ENCODE measurements around the gene VPS8. TPM values are rescaled to one million over a fixed set of nuclear protein-coding genes. Genes with fewer than 3 reads are reported as not detected.
"Not testable (repeated sequence)": the region's sequence is repeated elsewhere in the genome, so short reads cannot be mapped to it uniquely, and the experiment has no call there.

VPS8 gene
- total RNA-seq, 1 donor from 2014 or later, result 59.4 TPM

- Mint-ChIP-seq H3K9me3 (peaks cover 10% of the 10 kb centered on the region), H3K27me3 (no peaks in the 10 kb centered on the region), H3K27ac (peak overlapping the region; percentile 30), H3K4me3 (no peak overlapping the region), H3K36me3 (peaks cover 44% of the 10 kb centered on the region), H3K4me1 (ENCODE audit: unreplicated experiment) (peaks cover 14% of the 10 kb centered on the region)
- no peak for TF ChIP-seq CTCF (conservative IDR thresholded peaks at IDR 0.05)
- DNase-seq (ENCODE audit: extremely low spot score, unreplicated experiment), result no peak
Measured at GRCh38 chr3:184981071-184981470, 169.1 kb downstream of the VPS8 start.

- peaks cover 40% of the 10 kb centered on the region for H3K36me3 Mint-ChIP-seq
- DNase-seq (ENCODE audit: extremely low spot score, unreplicated experiment), result no peak
- H3K4me3 Mint-ChIP-seq, result no peak overlapping the region
- no peak overlapping the region for H3K27ac Mint-ChIP-seq
- H3K4me1 Mint-ChIP-seq (ENCODE audit: unreplicated experiment), result peaks cover 14% of the 10 kb centered on the region
- no peaks in the 10 kb centered on the region for H3K27me3 Mint-ChIP-seq
- no peak for TF ChIP-seq CTCF (conservative IDR thresholded peaks at IDR 0.05)
- H3K9me3 Mint-ChIP-seq, result peaks cover 10% of the 10 kb centered on the region
Measured at GRCh38 chr3:184982076-184982475, 170.1 kb downstream of the VPS8 start.

GRCh38 chr3:184985586-184985985, 173.6 kb downstream of the VPS8 start:
- peaks cover 13% of the 10 kb centered on the region for H3K4me1 Mint-ChIP-seq (ENCODE audit: unreplicated experiment)
- H3K4me3 Mint-ChIP-seq, result no peak overlapping the region
- DNase-seq (ENCODE audit: extremely low spot score, unreplicated experiment), result no peak
- H3K36me3 Mint-ChIP-seq, result peaks cover 28% of the 10 kb centered on the region
- TF ChIP-seq CTCF (conservative IDR thresholded peaks at IDR 0.05), result no peak
- H3K27me3 Mint-ChIP-seq, result no peaks in the 10 kb centered on the region
- no peaks in the 10 kb centered on the region for H3K9me3 Mint-ChIP-seq
- H3K27ac Mint-ChIP-seq, result no peak overlapping the region

- no peaks in the 10 kb centered on the region for H3K27me3 Mint-ChIP-seq
- no peak overlapping the region for H3K27ac Mint-ChIP-seq
- H3K4me1 Mint-ChIP-seq (ENCODE audit: unreplicated experiment), result peaks cover 7% of the 10 kb centered on the region
Measured at GRCh38 chr3:184986366-184986889, 174.5 kb downstream of the VPS8 start.

GRCh38 chr3:184993394-184993793, 181.4 kb downstream of the VPS8 start:
- H3K36me3 Mint-ChIP-seq, result peaks cover 19% of the 10 kb centered on the region
- no peak overlapping the region for H3K4me3 Mint-ChIP-seq

More at GRCh38 chr3:184986366-184986889, 174.5 kb downstream of the VPS8 start:
- Mint-ChIP-seq H3K36me3 (peaks cover 21% of the 10 kb centered on the region), H3K9me3 (no peaks in the 10 kb centered on the region), H3K4me3 (no peak overlapping the region)
- DNase-seq (ENCODE audit: extremely low spot score, unreplicated experiment), result no peak
- no peak for TF ChIP-seq CTCF (conservative IDR thresholded peaks at IDR 0.05)

GRCh38 chr3:185003876-185004275, 191.9 kb downstream of the VPS8 start:
- H3K27ac Mint-ChIP-seq, result not testable (repeated sequence)
- H3K36me3 Mint-ChIP-seq, result peaks cover 55% of the 10 kb centered on the region

More at GRCh38 chr3:184993394-184993793, 181.4 kb downstream of the VPS8 start:
- H3K4me1 Mint-ChIP-seq (ENCODE audit: unreplicated experiment), result no peaks in the 10 kb centered on the region
- no peak for DNase-seq (ENCODE audit: extremely low spot score, unreplicated experiment)
- no peak for TF ChIP-seq CTCF (conservative IDR thresholded peaks at IDR 0.05)
- no peaks in the 10 kb centered on the region for H3K9me3 Mint-ChIP-seq
- H3K27me3 Mint-ChIP-seq, result no peaks in the 10 kb centered on the region
- no peak overlapping the region for H3K27ac Mint-ChIP-seq

More at GRCh38 chr3:185003876-185004275, 191.9 kb downstream of the VPS8 start:
- H3K4me1 Mint-ChIP-seq (ENCODE audit: unreplicated experiment); DNase-seq (ENCODE audit: extremely low spot score, unreplicated experiment); H3K27me3 Mint-ChIP-seq; H3K4me3 Mint-ChIP-seq: not testable (repeated sequence)
- H3K9me3 Mint-ChIP-seq, result peaks cover 10% of the 10 kb centered on the region
